Measurements from ENCODE around the gene HYI.

The HYI gene

GRCh38 chr1:43445606-43446387 lies 7.9 kb downstream of the HYI start:
- no peak overlapping the region for H3K4me3 ChIP-seq (ENCODE audit: low read depth, low read length)

DNA sequence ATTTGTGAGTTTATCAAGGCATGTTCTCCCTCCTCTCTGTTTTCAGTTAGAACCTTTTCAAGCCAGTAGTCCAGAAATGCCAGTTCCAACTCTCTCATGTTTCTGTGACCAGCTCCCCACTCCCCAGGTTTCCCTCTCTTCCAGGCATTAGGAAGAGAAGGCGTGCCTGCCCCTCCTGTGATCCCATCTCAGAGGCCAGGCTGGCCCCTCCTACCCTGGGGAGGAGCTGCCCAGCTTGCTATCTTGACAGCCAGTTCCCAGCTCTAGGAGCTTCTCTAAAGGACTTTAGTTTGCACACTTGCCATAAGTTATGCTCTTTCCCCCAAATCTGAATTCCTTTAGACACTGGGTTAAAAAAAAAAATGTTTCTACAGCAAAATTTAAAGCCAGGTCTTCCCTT lies 8.9 kb downstream of the HYI start:
- no peak overlapping the region for H3K4me3 ChIP-seq (ENCODE audit: low read depth, low read length)

- no peak overlapping the region for H3K4me3 ChIP-seq (ENCODE audit: low read depth, low read length)
Observed at GRCh38 chr1:43444151-43444828, 9.4 kb downstream of the HYI start.

- H3K4me3 ChIP-seq (ENCODE audit: low read depth, low read length) = no peak overlapping the region
Observed at GRCh38 chr1:43443197-43443946, 10.4 kb downstream of the HYI start.

- H3K4me3 ChIP-seq (ENCODE audit: low read depth, low read length) = no peak overlapping the region
Observed at GRCh38 chr1:43442756-43443155, 11.0 kb downstream of the HYI start.

- H3K4me3 ChIP-seq (ENCODE audit: low read depth, low read length) = no peak overlapping the region
Observed at GRCh38 chr1:43441894-43442637, 11.7 kb downstream of the HYI start.

DNA sequence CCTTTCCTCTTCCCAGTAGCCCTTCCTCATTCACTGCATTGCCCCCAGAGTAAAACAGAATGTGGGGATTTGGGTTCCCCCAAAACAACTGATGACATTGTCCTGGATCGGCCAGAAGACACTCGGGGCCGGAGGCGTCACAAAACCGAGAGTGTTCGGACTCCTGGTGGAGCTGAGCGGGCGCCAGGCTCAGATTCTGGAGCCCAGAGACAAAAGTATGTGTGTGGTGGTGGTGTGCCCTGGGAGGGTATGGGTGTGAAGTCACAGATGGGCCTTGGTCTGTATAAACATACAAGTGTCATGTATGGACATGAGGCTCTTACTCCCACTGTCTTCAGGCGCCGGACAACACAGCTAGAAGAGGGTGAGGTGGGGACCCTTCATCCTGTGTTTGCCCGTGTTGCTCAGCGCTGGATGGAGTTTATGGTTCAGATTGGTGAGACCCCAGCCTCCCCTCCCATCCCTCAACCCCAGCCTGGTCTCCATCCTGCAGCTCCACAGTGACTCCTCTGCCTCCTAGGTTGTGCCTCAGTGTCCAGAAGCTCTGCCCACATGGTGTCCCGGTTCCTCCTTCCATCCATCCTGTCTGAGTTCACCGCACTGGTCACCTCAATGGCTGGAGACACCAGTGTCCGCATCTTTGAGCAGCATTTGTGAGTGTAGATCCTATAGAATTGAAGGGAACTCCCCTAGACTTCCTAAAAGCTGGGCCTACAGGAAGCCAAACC lies 12.4 kb downstream of the HYI start:
- H3K4me3 ChIP-seq (ENCODE audit: low read depth, low read length) = no peak overlapping the region

DNA sequence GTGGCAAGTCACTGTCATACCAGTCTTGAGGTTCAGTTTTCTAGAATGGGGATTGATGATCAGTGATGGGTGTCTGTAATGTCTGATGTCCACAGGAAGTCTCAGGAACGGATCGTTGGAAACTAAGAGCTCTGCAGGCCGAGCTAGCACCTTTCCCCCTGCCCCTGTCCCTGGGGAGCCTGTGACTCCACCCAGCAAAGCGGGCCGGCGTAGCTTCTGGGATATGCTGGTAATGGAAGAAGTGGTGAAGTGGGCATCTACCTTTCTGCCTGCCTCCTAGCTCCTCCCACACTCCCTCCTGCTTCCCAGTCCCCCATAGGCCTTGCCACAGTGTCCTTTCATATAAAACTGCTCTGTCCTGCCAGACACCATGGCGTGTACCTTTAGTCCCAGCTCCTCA lies 13.4 kb downstream of the HYI start:
- H3K4me3 ChIP-seq (ENCODE audit: low read depth, low read length) = no peak overlapping the region

DNA sequence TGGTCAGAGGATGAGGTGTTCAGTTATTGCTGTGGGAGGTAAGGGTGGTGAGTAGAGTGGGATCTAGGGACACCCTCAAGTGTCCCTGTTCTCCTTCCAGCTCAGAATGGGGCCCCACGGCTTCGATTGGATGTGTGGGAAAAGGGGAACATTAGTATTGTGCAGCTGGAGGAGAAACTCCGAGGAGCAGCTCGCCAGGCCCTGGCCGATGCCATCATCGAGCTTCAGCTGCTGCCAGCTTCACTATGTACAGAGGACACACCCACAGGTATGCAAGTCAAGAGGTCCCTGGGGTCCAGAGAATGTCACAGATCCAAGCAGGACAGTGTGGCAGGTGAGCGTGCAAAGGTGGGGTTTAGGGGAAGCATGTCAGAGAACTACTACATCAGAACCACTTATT lies 13.9 kb downstream of the HYI start:
- no peak overlapping the region for H3K4me3 ChIP-seq (ENCODE audit: low read depth, low read length)

DNA sequence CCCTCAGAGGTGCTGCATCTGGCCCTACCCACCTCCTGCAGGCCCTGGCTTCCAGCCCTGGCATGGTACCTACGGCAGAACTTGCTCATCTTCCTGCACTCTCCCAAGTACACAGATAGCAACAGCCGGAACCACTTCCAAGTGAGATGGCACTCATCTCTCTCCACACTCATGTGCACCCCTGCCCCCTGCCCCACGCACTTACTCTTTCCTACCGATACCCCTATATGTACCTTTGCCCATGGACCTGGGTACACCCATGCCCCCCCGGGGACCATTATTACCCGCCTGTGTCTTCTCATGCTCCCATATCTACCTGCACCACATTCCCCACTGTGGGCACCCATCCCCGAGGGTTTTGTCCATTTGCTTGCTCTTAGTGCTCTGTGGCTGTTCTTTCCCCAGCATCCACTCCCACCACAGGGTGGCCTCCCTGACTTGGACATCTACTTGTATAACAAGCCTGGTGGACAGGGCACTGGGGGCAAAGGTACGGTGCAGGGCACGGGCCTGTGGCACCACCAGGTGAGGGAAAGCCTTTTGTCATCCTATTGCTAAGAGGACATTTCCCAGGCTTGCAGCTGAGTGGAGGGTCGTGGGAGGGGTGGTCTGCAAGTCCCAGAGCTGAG lies 14.7 kb downstream of the HYI start:
- H3K4me3 ChIP-seq (ENCODE audit: low read depth, low read length) = no peak overlapping the region

DNA sequence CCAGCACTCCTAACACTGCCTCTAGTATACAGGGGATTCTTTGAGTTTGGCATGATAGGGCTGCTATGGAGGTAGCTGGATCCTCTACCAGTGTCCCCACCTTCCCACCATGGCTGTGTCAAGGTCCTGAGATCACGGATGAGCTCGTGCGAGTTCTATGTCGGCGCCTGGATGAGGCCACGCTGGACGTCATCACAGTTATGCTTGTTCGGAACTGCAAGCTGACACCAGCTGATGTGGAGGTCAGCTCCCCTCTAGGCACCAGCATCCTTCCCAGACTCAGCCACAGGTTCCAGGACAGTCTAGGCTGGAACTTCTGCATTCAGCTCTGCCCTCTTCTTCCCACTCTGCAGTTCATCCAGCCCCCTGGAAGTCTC lies 15.2 kb downstream of the HYI start:
- H3K4me3 ChIP-seq (ENCODE audit: low read depth, low read length) = no peak overlapping the region

- no peak overlapping the region for H3K4me3 ChIP-seq (ENCODE audit: low read depth, low read length)
Observed at GRCh38 chr1:43438006-43438405, 15.7 kb downstream of the HYI start.

DNA sequence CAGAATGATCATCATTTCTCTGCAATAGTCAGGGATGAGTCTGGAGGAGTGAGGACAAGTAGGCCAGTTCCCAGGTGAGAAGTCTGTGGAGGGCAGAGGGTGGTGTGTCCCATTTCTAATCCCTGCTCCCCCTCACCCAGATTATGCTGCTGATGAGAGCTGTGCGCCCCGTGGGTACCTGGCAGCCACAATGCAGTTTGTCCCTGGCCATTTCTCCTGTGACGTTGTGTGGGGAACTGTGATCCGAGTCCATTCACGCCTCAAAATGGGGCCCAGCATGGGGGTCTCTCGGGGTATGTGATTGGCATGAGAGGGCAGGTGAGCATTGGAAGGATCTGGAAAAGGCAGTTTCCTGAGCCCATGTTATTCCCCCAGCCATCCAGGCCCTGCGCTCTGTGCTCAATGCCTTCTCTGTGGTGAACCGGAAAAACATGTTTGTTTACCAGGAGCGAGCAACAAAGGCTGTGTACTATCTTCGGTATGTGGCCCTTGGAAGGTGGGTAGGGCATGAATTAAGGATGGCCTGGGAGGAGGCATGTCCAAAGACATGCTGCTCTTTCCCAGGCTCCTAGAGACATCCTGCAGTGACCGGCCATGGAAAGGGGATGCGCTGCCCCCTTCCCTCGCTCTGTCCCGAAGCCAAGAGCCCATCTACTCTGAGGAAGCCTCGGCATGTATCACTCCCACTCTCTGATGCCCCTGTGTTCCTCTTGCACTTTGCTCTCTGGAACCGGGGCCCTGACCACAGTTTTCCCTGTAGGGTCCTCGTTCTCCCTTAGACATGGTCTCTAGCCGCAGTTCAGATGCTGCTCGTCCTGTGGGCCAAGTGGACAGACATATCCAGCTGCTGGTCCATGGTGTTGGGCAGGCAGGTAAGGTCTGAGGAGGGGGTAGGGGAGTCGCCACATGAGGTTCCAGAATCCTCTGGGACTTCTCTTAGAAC lies 16.4 kb downstream of the HYI start:
- H3K4me3 ChIP-seq (ENCODE audit: low read depth, low read length) = no peak overlapping the region

GRCh38 chr1:43436371-43436770 lies 17.4 kb downstream of the HYI start:
- no peak overlapping the region for H3K4me3 ChIP-seq (ENCODE audit: low read depth, low read length)

DNA sequence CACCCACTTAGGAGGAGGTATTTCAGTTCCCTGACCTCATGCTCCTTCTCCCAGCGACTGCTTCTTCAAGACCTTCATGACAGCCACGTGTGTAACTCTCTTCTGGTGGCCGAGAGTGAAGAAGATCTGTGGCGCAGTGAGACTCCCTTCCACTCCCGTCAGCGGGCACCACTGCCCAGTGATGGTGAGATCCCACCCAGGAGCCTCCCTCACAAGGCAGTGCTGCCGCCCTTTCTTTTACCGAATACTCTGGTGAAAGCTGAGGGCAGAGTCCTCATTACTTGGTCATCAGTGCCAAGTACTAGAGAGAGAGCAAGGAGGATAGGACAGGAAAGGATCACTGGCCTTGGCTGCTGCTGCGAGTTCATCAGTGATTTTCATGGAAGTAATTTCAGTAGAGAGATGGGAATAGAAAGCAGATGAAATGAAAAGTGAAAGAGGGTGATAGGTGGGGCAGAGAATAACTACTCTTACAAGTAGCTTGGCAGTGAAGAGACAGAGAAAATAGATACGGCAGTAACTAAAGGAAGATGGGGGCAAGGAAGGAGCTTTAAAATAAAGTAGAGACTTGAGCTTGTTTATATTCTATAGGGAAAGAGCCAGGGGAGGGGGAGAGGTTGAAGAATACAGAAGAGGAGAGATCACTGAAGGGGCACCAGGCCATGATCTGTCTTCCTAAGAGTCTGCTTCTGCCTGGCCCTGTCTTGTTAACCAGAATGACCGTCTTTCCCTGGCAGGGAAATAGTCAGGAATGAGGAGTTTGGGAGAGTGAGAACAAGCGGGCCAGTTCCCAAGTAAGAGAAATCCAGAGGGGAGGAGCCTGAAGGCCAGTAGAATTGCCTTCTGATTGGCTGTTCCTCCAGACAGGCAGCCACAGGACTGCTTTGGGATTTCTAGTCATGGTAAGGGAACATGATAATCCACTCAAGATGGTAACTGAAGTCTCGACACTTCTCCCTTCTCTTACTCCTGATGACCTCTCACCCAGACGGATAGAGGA lies 18.3 kb downstream of the HYI start:
- H3K4me3 ChIP-seq (ENCODE audit: low read depth, low read length) = no peak overlapping the region

DNA sequence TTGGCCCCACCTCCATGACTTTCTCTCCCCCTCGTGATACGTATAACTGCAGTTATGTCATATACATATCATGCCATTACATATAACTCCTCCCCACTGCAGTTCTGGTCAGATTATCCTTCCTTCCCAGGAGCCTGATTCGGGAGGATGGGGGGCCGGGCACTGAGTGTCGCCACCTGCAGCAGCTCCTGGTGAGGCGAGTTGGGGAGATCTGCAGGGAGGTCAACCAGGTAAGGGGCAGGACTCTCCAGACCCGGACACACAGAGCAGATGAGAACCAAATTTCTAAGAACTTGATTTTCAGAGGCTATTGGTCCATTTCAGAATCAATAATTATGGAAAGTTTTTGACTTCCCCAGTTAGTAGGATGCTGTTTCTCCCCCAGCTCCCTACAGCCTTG lies 19.5 kb downstream of the HYI start:
- no peak overlapping the region for H3K4me3 ChIP-seq (ENCODE audit: low read depth, low read length)

DNA sequence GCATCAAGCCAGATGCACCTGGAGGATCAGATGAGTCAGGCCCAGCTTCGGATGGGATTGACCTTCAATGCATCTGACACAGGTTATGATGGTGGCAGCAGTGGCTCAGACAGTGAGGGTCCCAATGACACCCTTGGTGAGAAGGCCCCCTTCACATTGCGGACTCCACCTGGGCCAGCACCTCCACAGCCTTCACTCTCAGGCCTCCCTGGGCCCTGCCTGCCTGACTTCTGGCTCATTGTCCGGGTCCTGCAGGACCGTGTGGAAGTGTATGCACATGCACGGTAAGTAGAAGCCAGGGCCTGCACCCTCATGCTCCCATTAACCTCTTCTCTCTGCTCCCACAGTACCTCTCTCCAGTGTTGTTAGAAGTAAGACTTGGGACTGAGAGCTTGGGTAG lies 20.8 kb downstream of the HYI start:
- H3K4me3 ChIP-seq (ENCODE audit: low read depth, low read length) = no peak overlapping the region

Data from iPS-11a (cell line).